GM12801 (cell line): ENCODE data around the gene PATZ1.

ENCODE experiments used
- TF ChIP-seq, protein P1 (sequence below): IDR thresholded peaks from one replicate; pipeline ENCODE4 v1.5.1; 2011; ENCODE audit warnings: control low read depth; ENCODE audit not compliant: insufficient read length; ENCODE audit errors: extremely low read depth

The PATZ1 gene

GRCh38 chr22:31281733-31282132, 64.4 kb downstream of the PATZ1 start:
- TF ChIP-seq, protein P1, sequence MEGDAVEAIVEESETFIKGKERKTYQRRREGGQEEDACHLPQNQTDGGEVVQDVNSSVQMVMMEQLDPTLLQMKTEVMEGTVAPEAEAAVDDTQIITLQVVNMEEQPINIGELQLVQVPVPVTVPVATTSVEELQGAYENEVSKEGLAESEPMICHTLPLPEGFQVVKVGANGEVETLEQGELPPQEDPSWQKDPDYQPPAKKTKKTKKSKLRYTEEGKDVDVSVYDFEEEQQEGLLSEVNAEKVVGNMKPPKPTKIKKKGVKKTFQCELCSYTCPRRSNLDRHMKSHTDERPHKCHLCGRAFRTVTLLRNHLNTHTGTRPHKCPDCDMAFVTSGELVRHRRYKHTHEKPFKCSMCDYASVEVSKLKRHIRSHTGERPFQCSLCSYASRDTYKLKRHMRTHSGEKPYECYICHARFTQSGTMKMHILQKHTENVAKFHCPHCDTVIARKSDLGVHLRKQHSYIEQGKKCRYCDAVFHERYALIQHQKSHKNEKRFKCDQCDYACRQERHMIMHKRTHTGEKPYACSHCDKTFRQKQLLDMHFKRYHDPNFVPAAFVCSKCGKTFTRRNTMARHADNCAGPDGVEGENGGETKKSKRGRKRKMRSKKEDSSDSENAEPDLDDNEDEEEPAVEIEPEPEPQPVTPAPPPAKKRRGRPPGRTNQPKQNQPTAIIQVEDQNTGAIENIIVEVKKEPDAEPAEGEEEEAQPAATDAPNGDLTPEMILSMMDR, result no peak

DNA sequence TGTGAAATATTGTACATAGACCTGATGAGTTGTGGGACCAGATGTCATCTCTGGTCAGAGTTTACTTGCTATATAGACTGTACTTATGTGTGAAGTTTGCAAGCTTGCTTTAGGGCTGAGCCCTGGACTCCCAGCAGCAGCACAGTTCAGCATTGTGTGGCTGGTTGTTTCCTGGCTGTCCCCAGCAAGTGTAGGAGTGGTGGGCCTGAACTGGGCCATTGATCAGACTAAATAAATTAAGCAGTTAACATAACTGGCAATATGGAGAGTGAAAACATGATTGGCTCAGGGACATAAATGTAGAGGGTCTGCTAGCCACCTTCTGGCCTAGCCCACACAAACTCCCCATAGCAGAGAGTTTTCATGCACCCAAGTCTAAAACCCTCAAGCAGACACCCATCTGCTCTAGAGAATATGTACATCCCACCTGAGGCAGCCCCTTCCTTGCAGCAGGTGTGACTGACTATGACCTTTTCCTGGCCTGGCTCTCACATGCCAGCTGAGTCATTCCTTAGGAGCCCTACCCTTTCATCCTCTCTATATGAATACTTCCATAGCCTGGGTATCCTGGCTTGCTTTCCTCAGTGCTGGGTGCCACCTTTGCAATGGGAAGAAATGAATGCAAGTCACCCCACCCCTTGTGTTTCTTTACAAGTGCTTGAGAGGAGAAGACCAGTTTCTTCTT, 66.2 kb downstream of the PATZ1 start:
- TF ChIP-seq, protein P1, result no peak

DNA sequence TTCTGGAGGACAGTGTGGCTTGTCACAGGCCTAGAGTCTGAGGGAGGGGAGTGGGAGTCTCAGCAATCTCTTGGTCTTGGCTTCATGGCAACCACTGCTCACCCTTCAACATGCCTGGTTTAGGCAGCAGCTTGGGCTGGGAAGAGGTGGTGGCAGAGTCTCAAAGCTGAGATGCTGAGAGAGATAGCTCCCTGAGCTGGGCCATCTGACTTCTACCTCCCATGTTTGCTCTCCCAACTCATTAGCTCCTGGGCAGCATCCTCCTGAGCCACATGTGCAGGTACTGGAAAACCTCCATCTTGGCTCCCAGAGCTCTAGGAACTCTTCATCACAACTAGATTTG, 66.8 kb downstream of the PATZ1 start:
- TF ChIP-seq, protein P1, result no peak

GRCh38 chr22:31278626-31279326, 67.4 kb downstream of the PATZ1 start:
- TF ChIP-seq, protein P1, result no peak

DNA sequence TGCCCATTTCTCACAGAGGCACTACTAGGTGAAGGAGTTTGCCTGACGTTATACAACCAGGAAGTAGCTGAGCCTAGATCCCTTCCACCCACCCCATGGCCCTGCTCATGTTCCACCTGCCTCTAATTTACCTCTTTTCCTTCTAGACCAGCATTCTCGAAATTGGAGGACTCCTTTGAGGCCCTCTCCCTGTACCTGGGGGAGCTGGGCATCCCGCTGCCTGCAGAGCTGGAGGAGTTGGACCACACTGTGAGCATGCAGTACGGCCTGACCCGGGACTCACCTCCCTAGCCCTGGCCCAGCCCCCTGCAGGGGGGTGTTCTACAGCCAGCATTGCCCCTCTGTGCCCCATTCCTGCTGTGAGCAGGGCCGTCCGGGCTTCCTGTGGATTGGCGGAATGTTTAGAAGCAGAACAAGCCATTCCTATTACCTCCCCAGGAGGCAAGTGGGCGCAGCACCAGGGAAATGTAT, 68.0 kb downstream of the PATZ1 start:
- TF ChIP-seq, protein P1, result no peak

- TF ChIP-seq, protein P1, result no peak
These were observed 68.4 kb downstream of the PATZ1 start for GRCh38 chr22:31277741-31278140.

DNA sequence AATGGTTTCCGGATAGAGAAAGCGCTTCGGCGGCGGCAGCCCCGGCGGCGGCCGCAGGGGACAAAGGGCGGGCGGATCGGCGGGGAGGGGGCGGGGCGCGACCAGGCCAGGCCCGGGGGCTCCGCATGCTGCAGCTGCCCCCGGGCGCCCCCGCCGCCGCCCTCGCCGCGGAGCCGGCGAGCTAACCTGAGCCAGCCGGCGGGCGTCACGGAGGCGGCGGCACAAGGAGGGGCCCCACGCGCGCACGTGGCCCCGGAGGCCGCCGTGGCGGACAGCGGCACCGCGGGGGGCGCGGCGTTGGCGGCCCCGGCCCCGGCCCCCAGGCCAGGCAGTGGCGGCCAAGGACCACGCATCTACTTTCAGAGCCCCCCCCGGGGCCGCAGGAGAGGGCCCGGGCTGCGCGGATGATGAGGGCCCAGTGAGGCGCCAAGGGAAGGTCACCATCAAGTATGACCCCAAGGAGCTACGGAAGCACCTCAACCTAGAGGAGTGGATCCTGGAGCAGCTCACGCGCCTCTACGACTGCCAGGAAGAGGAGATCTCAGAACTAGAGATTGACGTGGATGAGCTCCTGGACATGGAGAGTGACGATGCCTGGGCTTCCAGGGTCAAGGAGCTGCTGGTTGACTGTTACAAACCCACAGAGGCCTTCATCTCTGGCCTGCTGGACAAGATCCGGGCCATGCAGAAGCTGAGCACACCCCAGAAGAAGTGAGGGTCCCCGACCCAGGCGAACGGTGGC, 69.5 kb downstream of the PATZ1 start:
- TF ChIP-seq, protein P1, result no peak
